Activated T-cell treated with anti-CD3 and anti-CD28 coated beads, Interleukin-2, amount 50 U/mL, for 1 hour (primary cell): ENCODE results near the gene TMEM270.
A peak's percentile ranks its signal among the peaks of the same experiment; 100 is the strongest.
"Not testable (repeated sequence)": the region's sequence is repeated elsewhere in the genome, so short reads cannot be mapped to it uniquely, and the experiment has no call there.

Source experiments
- DNase-seq: peaks from one replicate; pipeline ENCODE4 v3.0.0-alpha.2; 2020

Gene TMEM270

GRCh38 chr7:73860859-73861258 is at the start of gene TMEM270:
Gene TMEM270, plus strand, starts transcription at chr7:73861159. Its CDS starts 36 bp downstream, at chr7:73861195.
- no peak for DNase-seq

- DNase-seq: peak; percentile 54
Measured at GRCh38 chr7:73811760-73812168, 49.2 kb upstream of the TMEM270 start.

GRCh38 chr7:73812996-73813395 is 48.0 kb upstream of the TMEM270 start:
- no peak for DNase-seq

- DNase-seq: no peak
Measured at GRCh38 chr7:73815436-73815835, 45.5 kb upstream of the TMEM270 start.

- DNase-seq: no peak
Measured at GRCh38 chr7:73817121-73817520, 43.8 kb upstream of the TMEM270 start.

- no peak for DNase-seq
Measured at GRCh38 chr7:73820013-73820412, 40.9 kb upstream of the TMEM270 start.

- DNase-seq: not testable (repeated sequence)
Measured at GRCh38 chr7:73821597-73822285, 39.2 kb upstream of the TMEM270 start.

- DNase-seq: no peak
Measured at GRCh38 chr7:73822319-73823173, 38.4 kb upstream of the TMEM270 start.

- no peak for DNase-seq
Measured at GRCh38 chr7:73823257-73823656, 37.7 kb upstream of the TMEM270 start.

GRCh38 chr7:73823873-73824592 is 36.9 kb upstream of the TMEM270 start:
- DNase-seq: no peak

GRCh38 chr7:73824986-73825385 is 36.0 kb upstream of the TMEM270 start:
- no peak for DNase-seq

GRCh38 chr7:73827567-73828106 is 33.3 kb upstream of the TMEM270 start:
- no peak for DNase-seq

GRCh38 chr7:73828107-73828803 is 32.7 kb upstream of the TMEM270 start:
- no peak for DNase-seq

GRCh38 chr7:73828972-73829371 is 32.0 kb upstream of the TMEM270 start:
- no peak for DNase-seq

GRCh38 chr7:73829505-73829904 is 31.5 kb upstream of the TMEM270 start:
- no peak for DNase-seq

- no peak for DNase-seq
Measured at GRCh38 chr7:73829921-73830680, 30.9 kb upstream of the TMEM270 start.

GRCh38 chr7:73830681-73831583 is 30.0 kb upstream of the TMEM270 start, which contains the start of gene CLDN4:
Gene CLDN4, plus strand, starts transcription at chr7:73830996. Its CDS starts 206 bp downstream, at chr7:73831202.
- no peak for DNase-seq

- no peak for DNase-seq
Measured at GRCh38 chr7:73831584-73831833, 29.4 kb upstream of the TMEM270 start.

- DNase-seq: no peak
Measured at GRCh38 chr7:73831834-73832651, 28.9 kb upstream of the TMEM270 start.

GRCh38 chr7:73832806-73833205 is 28.2 kb upstream of the TMEM270 start:
- DNase-seq: no peak
